ENCODE results near the gene DAAM2. TPM values are rescaled to one million over a fixed set of nuclear protein-coding genes. Genes with fewer than 3 reads are reported as not detected.

The DAAM2 gene
- total and polyA plus RNA-seq, 2 donors (not counting 1 experiment from before 2014, with no cell fraction given) = 41.5 to 48.2 TPM

DNA sequence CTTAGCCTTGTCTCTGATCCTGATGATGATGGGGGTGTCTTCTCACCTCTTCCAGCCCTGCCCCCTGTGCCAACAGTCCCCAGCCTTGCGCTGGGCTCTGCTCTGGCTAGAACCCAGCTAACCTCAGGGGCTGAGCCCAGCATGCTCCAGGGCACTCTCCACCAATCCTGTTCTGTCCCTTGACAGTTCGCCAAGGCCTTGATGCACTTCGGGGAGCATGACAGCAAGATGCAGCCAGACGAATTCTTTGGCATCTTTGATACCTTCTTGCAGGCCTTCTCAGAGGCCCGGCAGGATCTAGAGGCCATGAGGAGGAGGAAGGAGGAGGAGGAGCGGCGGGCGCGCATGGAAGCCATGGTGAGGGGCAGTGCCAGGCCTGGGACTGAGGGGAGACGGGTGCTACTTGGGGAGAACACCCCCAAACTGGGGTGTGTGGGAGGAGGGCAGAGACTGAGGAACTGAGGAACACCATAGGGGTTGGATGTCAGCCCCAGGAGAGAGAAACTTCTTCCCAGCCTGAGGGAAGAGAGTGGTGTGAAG, 109.0 kb downstream of the DAAM2 start:
- DNase-seq (ENCODE audit: low read depth in 2 of 2) = no peak
- no peaks in the 10 kb centered on the region for H3K9me3 ChIP-seq (ENCODE audit: control insufficient read depth, insufficient read depth, low read depth, low read length)
- no peak overlapping the region for H2AFZ ChIP-seq (ENCODE audit: low read length)
- H3K27ac ChIP-seq (ENCODE audit: insufficient read depth, low read length) = no peak overlapping the region
- no peak for TF ChIP-seq EZH2 (IDR thresholded peaks at IDR 0.05; ENCODE audit: low read length, missing control alignments)
- TF ChIP-seq, protein P1, sequence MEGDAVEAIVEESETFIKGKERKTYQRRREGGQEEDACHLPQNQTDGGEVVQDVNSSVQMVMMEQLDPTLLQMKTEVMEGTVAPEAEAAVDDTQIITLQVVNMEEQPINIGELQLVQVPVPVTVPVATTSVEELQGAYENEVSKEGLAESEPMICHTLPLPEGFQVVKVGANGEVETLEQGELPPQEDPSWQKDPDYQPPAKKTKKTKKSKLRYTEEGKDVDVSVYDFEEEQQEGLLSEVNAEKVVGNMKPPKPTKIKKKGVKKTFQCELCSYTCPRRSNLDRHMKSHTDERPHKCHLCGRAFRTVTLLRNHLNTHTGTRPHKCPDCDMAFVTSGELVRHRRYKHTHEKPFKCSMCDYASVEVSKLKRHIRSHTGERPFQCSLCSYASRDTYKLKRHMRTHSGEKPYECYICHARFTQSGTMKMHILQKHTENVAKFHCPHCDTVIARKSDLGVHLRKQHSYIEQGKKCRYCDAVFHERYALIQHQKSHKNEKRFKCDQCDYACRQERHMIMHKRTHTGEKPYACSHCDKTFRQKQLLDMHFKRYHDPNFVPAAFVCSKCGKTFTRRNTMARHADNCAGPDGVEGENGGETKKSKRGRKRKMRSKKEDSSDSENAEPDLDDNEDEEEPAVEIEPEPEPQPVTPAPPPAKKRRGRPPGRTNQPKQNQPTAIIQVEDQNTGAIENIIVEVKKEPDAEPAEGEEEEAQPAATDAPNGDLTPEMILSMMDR (conservative IDR thresholded peaks at IDR 0.05 in 1 of 2, IDR thresholded peaks at IDR 0.05 in 1 of 2; ENCODE audit: low read depth in 1 of 2, low read length in 2 of 2) = no peak
- H3K27me3 ChIP-seq (ENCODE audit: control insufficient read depth, insufficient read depth, low read length) = no peaks in the 10 kb centered on the region
- no peak overlapping the region for H3K9ac ChIP-seq (ENCODE audit: insufficient read depth, low read length)
- no peaks in the 10 kb centered on the region for H3K79me2 ChIP-seq (ENCODE audit: control insufficient read depth, insufficient read depth, low read length)
- H3K4me1 ChIP-seq (ENCODE audit: control insufficient read depth, extremely low read depth, insufficient read depth, low read length) = no peaks in the 10 kb centered on the region
- H4K20me1 ChIP-seq (ENCODE audit: control insufficient read depth, extremely low read depth, insufficient read depth, low read length) = no peaks in the 10 kb centered on the region
- no peak overlapping the region for H3K4me3 ChIP-seq (replicated peaks in 1 of 4; ENCODE audit: control extremely low read depth in 1 of 4, insufficient read depth in 1 of 4, low read depth in 3 of 4, low read length in 4 of 4)
- peaks cover 6% of the 10 kb centered on the region for H3K36me3 ChIP-seq (ENCODE audit: control insufficient read depth, insufficient read depth, low read length)
- H3K4me2 ChIP-seq (ENCODE audit: extremely low read depth, insufficient read depth, low read length) = no peak overlapping the region

DNA sequence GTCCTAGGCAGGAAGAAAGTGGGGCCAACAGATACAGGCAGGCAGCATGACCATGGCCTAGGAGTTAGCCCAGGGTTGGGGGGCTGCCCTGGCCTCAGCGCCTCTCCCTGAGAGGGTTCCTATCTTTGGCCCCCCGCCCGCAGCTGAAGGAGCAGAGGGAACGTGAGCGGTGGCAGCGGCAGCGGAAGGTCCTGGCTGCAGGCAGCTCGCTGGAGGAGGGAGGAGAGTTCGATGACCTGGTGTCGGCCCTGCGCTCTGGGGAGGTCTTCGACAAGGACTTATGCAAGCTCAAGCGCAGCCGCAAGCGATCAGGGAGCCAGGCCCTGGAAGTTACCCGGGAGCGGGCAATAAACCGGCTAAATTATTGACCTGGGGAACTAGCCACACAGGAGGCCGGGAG, 109.5 kb downstream of the DAAM2 start:
- Histone ChIP-seq H3K9ac (ENCODE audit: insufficient read depth, low read length) (no peak overlapping the region), H3K27ac (ENCODE audit: insufficient read depth, low read length) (no peak overlapping the region), H3K79me2 (ENCODE audit: control insufficient read depth, insufficient read depth, low read length) (no peaks in the 10 kb centered on the region), H3K9me3 (ENCODE audit: control insufficient read depth, insufficient read depth, low read depth, low read length) (no peaks in the 10 kb centered on the region), H3K36me3 (ENCODE audit: control insufficient read depth, insufficient read depth, low read length) (peaks cover 10% of the 10 kb centered on the region), H3K27me3 (ENCODE audit: control insufficient read depth, insufficient read depth, low read length) (no peaks in the 10 kb centered on the region), H3K4me2 (ENCODE audit: extremely low read depth, insufficient read depth, low read length) (no peak overlapping the region), H3K4me3 (replicated peaks in 1 of 4; ENCODE audit: control extremely low read depth in 1 of 4, insufficient read depth in 1 of 4, low read depth in 3 of 4, low read length in 4 of 4) (no peak overlapping the region), H3K4me1 (ENCODE audit: control insufficient read depth, extremely low read depth, insufficient read depth, low read length) (no peaks in the 10 kb centered on the region), H2AFZ (ENCODE audit: low read length) (no peak overlapping the region), H4K20me1 (ENCODE audit: control insufficient read depth, extremely low read depth, insufficient read depth, low read length) (no peaks in the 10 kb centered on the region)
- no peak for DNase-seq (ENCODE audit: low read depth in 2 of 2)
- TF ChIP-seq, protein P1 (conservative IDR thresholded peaks at IDR 0.05 in 1 of 2, IDR thresholded peaks at IDR 0.05 in 1 of 2; ENCODE audit: low read depth in 1 of 2, low read length in 2 of 2) = no peak
- TF ChIP-seq EZH2 (IDR thresholded peaks at IDR 0.05; ENCODE audit: low read length, missing control alignments) = no peak

DNA sequence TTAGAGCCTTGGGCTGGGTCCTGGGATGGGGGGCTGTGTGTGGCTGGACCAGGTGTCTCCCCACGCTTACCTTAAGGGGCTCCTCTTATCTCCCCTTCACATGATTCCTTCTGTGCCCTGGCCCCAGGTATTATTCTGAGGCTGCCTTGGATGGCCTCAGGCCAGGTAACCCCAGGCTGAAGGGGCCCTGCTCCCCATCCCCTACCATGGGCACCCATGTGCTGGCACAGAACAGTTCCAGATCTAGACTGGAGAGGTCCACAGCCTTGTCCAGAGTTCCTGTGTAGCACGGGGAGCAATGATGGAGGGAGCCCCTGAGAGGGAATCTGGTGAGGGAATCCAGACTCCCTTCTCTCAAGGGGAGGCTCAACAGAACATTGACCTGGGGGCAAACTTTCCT, 110.0 kb downstream of the DAAM2 start:
- Histone ChIP-seq H4K20me1 (ENCODE audit: control insufficient read depth, extremely low read depth, insufficient read depth, low read length) (no peaks in the 10 kb centered on the region), H3K4me2 (ENCODE audit: extremely low read depth, insufficient read depth, low read length) (no peak overlapping the region), H3K27ac (ENCODE audit: insufficient read depth, low read length) (no peak overlapping the region), H3K4me3 (replicated peaks in 1 of 4; ENCODE audit: control extremely low read depth in 1 of 4, insufficient read depth in 1 of 4, low read depth in 3 of 4, low read length in 4 of 4) (no peak overlapping the region), H3K27me3 (ENCODE audit: control insufficient read depth, insufficient read depth, low read length) (no peaks in the 10 kb centered on the region), H3K4me1 (ENCODE audit: control insufficient read depth, extremely low read depth, insufficient read depth, low read length) (no peaks in the 10 kb centered on the region), H3K36me3 (ENCODE audit: control insufficient read depth, insufficient read depth, low read length) (peaks cover 10% of the 10 kb centered on the region), H3K79me2 (ENCODE audit: control insufficient read depth, insufficient read depth, low read length) (no peaks in the 10 kb centered on the region), H3K9me3 (ENCODE audit: control insufficient read depth, insufficient read depth, low read depth, low read length) (no peaks in the 10 kb centered on the region), H2AFZ (ENCODE audit: low read length) (no peak overlapping the region), H3K9ac (ENCODE audit: insufficient read depth, low read length) (no peak overlapping the region)
- TF ChIP-seq, protein P1 (conservative IDR thresholded peaks at IDR 0.05 in 1 of 2, IDR thresholded peaks at IDR 0.05 in 1 of 2; ENCODE audit: low read depth in 1 of 2, low read length in 2 of 2) = no peak
- TF ChIP-seq EZH2 (IDR thresholded peaks at IDR 0.05; ENCODE audit: low read length, missing control alignments) = no peak
- DNase-seq (ENCODE audit: low read depth in 2 of 2) = no peak
